GM12878 (cell line): ENCODE measurements around the gene MAD1L1. TPM values are rescaled to one million over a fixed set of nuclear protein-coding genes. Genes with fewer than 3 reads are reported as not detected.

Source experiments
- ATAC-seq: fragments of 200-7000 bp; cut with Tn5 transposase; 3 replicates; pipeline ENCODE4 v1.9.1; 2020; ENCODE audit warnings: mild to moderate bottlenecking, moderate library complexity
- BruUV-seq: library from RNA; stranded (reverse); fragments of 400-500 nt; replicated peaks from 2 replicates; lab custom pipeline; 2021; lab: Mats Ljungman, UMichigan
- CTCF ChIA-PET: fragments of 300-600 bp; sonication (Branson Sonifier 250); formaldehyde crosslinking; extraction: SDS; loops from one replicate; lab custom pipeline; 2021; ENCODE audit warnings: inconsistent platforms; lab: Yijun Ruan, JAX
- POLR2A ChIA-PET: fragments of 350-600 bp; formaldehyde crosslinking; extraction: SDS; loops from one replicate; lab custom pipeline; 2021; ENCODE audit warnings: inconsistent platforms; lab: Charles Lee
- RAD21 ChIA-PET: fragments of 300-600 bp; sonication (Branson Sonifier 250); formaldehyde crosslinking; loops from one replicate; lab custom pipeline; 2023; ENCODE audit warnings: antibody characterized with exemption; ENCODE audit not compliant: unreplicated experiment; lab: Charles Lee
- SMC1A ChIA-PET: fragments of 300-600 bp; sonication (Branson Sonifier 250); formaldehyde crosslinking; loops from one replicate; lab custom pipeline; 2023; ENCODE audit not compliant: unreplicated experiment, uncharacterized antibody; lab: Charles Lee
- DNase-seq: peaks from one replicate; pipeline ENCODE4 v3.0.0-alpha.2; 2011; ENCODE audit warnings: low read depth, low spot score
- FAIRE-seq: peaks from 3 replicates; lab custom pipeline; 2011; peaks lifted over from hg19 to GRCh38; lab: Jason Lieb, UNC
- H2AFZ ChIP-seq: 2 replicates; pipeline ENCODE4 v1.6.0; 2011; ENCODE audit warnings: low read depth, low read length, control low read depth; ENCODE audit not compliant: control insufficient read depth
- H3K27ac ChIP-seq: 2 replicates; pipeline ENCODE4 v1.5.1; 2011; ENCODE audit warnings: control low read depth; ENCODE audit not compliant: control insufficient read depth, insufficient read depth
- H3K27me3 ChIP-seq, 2 experiments: replicated peaks in 1 of 2; 2 replicates each; pipeline versions ENCODE4 v1.6.0 to v1.6.1; 2011; ENCODE audit warnings: low read length in 1 of 2; ENCODE audit not compliant: control insufficient read depth in 2 of 2, insufficient read depth in 2 of 2
- H3K36me3 ChIP-seq, 2 experiments: 2 replicates each; pipeline ENCODE4 v1.5.1; 2011; ENCODE audit warnings: low read length in 1 of 2; ENCODE audit not compliant: control insufficient read depth in 2 of 2, insufficient read depth in 2 of 2
- H3K4me1 ChIP-seq: 2 replicates; pipeline ENCODE4 v1.6.1; 2011; ENCODE audit warnings: mild to moderate bottlenecking, low read length, moderate library complexity, mixed read lengths; ENCODE audit not compliant: control insufficient read depth, insufficient read depth
- H3K4me2 ChIP-seq: 2 replicates; pipeline ENCODE4 v1.6.0; 2011; ENCODE audit warnings: control low read depth; ENCODE audit not compliant: control insufficient read depth, insufficient read depth
- H3K4me3 ChIP-seq: fragments of 200-600 bp; sonication (generic); 2 replicates; pipeline ENCODE4 v1.5.1; 2016
- H3K79me2 ChIP-seq: 2 replicates; pipeline ENCODE4 v1.6.0; 2011; ENCODE audit warnings: low read length; ENCODE audit not compliant: control insufficient read depth, insufficient read depth
- H3K9ac ChIP-seq: 2 replicates; pipeline ENCODE4 v1.8.0; 2011; ENCODE audit warnings: low read length, control low read depth, mixed read lengths; ENCODE audit not compliant: control insufficient read depth, insufficient read depth
- H3K9me3 ChIP-seq: replicated peaks from 3 replicates; pipeline ENCODE4 v1.5.1; 2011; ENCODE audit warnings: mild to moderate bottlenecking, low read length; ENCODE audit not compliant: control insufficient read depth, insufficient read depth
- H4K20me1 ChIP-seq: 2 replicates; pipeline ENCODE4 v1.6.0; 2011; ENCODE audit not compliant: control insufficient read depth, insufficient read depth
- BHLHE40 ChIP-seq, 2 experiments: fragments of 450-650 bp in 1 of 2; IDR thresholded peaks; 2 replicates each; pipeline ENCODE4 v1.6.1; 2011 to 2017; ENCODE audit warnings: low read depth in 2 of 2, borderline replicate concordance in 1 of 2, improper control_type of control experiment in 1 of 2, low read length in 1 of 2, mild to moderate bottlenecking in 1 of 2
- NRF1 ChIP-seq: conservative IDR thresholded peaks from 2 replicates; pipeline ENCODE4 v1.6.1; 2011; ENCODE audit warnings: mild to moderate bottlenecking, low read depth, low read length, improper control_type of control experiment
- YY1 ChIP-seq: IDR thresholded peaks from 2 replicates; pipeline ENCODE4 v1.6.1; 2011; ENCODE audit warnings: low read depth, mild to moderate bottlenecking, low read length
- WGBS: methylation state at CpG from one replicate; pipeline ENCODE4 v1.1.6; 2016; ENCODE audit warnings: low lambda C conversion rate; ENCODE audit not compliant: insufficient replicate concordance, insufficient coverage; ENCODE audit errors: missing lambda C conversion rate; 5-methylcytosine and 5-hydroxymethylcytosine counted together
- in situ Hi-C: fragments of 300-500 bp; cut with MboI; formaldehyde crosslinking; loops from 9 replicates; pipeline ENCODE4 v1.14.3; 2018; ENCODE audit warnings: mixed read lengths
- intact Hi-C: fragments of 100-400 bp; cut with micrococcal nuclease; formaldehyde crosslinking; loops from one replicate; pipeline ENCODE4 v1.14.2; 2022; ENCODE audit not compliant: unreplicated experiment
- polyA plus RNA-seq, 11 experiments: library from polyadenylated mRNA; depleted of rRNA in 4 of 11; unstranded in 6 of 11; stranded (reverse) in 5 of 11; fragments of >200 nt; fragmentation: Nextera tagmentation in 4 of 11; fragmentation: Illumina TruSeq in 1 of 11; extraction: Ambion mirVana in 4 of 11; extraction: Trizol in 1 of 11; gene quantifications; 1 replicate in 1 of 11; 2 replicates in 10 of 11; pipeline versions ENCODE4 v1.2.1 to v1.2.3, GENCODE V29; 2011 to 2016; ENCODE audit warnings: inconsistent platforms in 2 of 11, missing spikeins in 2 of 11, low read depth in 1 of 11
- total RNA-seq, 4 experiments: library from RNA; depleted of rRNA in 3 of 4; stranded (reverse); fragments of >200 nt in 3 of 4; fragmentation: Illumina TruSeq in 1 of 4; extraction: Trizol in 1 of 4; gene quantifications; 2 replicates each; pipeline versions ENCODE4 v1.2.1 to v1.2.3, GENCODE V29; 2013 to 2021
- TF ChIP-seq, protein P1 (sequence below): fragments of 450-650 bp; IDR thresholded peaks from 2 replicates; pipeline ENCODE4 v1.6.1; 2018; ENCODE audit warnings: borderline replicate concordance, mild to moderate bottlenecking; ENCODE audit not compliant: partially characterized antibody
- TF ChIP-seq, protein P2 (sequence below): IDR thresholded peaks from 2 replicates; pipeline ENCODE4 v1.6.1; 2012; ENCODE audit warnings: low read length, inconsistent platforms

The MAD1L1 gene
- total and polyA plus RNA-seq, 10 of the 15 experiments (the other 5 are each of a cell fraction or from before 2014, with no cell fraction given): 2.2 to 76.8 (median 38.3) TPM

DNA sequence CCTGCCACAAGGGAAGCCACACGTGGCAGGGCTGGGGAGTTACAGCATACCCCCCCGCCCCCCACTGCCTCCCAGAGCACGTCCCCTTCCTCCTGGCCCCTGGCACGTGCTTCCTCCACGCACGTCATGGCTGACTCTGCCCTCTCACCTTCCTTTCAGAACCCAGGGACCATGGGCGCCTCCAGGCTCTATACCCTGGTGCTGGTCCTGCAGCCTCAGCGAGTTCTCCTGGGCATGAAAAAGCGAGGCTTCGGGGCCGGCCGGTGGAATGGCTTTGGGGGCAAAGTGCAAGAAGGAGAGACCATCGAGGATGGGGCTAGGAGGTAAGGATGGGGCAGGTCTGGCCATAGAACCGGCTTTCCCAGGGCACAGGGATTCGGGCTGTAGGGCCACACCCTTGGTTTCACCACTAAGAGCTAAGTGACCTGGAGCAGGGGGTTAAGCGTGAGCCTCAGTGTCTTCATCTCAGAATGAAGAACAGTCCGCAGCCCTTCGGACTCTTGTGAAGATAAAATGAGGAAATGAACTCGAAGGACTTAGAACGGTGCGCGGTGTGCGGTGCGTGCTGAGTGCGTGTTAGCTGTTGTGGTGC is 11.8 kb upstream of the MAD1L1 start (continued):
- TF ChIP-seq, protein P1, sequence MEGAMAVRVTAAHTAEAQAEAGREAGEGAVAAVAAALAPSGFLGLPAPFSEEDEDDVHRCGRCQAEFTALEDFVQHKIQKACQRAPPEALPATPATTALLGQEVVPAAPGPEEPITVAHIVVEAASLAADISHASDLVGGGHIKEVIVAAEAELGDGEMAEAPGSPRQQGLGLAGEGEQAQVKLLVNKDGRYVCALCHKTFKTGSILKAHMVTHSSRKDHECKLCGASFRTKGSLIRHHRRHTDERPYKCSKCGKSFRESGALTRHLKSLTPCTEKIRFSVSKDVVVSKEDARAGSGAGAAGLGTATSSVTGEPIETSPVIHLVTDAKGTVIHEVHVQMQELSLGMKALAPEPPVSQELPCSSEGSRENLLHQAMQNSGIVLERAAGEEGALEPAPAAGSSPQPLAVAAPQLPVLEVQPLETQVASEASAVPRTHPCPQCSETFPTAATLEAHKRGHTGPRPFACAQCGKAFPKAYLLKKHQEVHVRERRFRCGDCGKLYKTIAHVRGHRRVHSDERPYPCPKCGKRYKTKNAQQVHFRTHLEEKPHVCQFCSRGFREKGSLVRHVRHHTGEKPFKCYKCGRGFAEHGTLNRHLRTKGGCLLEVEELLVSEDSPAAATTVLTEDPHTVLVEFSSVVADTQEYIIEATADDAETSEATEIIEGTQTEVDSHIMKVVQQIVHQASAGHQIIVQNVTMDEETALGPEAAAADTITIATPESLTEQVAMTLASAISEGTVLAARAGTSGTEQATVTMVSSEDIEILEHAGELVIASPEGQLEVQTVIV: no peak
- TF ChIP-seq, protein P2, sequence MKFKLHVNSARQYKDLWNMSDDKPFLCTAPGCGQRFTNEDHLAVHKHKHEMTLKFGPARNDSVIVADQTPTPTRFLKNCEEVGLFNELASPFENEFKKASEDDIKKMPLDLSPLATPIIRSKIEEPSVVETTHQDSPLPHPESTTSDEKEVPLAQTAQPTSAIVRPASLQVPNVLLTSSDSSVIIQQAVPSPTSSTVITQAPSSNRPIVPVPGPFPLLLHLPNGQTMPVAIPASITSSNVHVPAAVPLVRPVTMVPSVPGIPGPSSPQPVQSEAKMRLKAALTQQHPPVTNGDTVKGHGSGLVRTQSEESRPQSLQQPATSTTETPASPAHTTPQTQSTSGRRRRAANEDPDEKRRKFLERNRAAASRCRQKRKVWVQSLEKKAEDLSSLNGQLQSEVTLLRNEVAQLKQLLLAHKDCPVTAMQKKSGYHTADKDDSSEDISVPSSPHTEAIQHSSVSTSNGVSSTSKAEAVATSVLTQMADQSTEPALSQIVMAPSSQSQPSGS: no peak
- TF ChIP-seq, all 136 proteins: peak for 0

DNA sequence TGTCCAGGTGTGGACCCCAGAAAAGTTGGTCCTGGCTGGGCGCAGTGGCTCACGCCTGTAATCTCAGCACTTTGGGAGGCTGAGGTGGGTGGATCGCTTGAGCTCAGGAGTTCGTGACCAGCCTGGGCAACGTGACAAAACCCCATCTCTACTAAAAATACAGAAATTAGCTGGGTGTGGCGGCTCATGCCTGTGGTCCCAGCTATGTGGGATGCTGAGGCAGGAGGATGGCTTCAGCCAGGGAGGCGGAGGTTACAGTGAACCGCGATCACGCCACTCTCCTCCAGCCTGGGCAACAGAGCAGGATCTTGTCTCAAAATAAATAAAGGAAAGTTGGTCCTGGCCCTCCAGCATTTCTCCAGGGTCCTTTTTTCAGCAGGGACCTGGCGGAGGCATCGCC is 10.7 kb upstream of the MAD1L1 start:
- RAD21 ChIA-PET: interaction anchor here (0.6 kb wide), 1 partner anchor 104 kb away, joined by 3 read pairs; no protein-coding TSS in a partner anchor
- Histone ChIP-seq H3K9me3 (no peaks in the 10 kb centered on the region; the same call in 2 of the 3 replicates), H3K4me2 (peak overlapping the region; percentile 72), H4K20me1 (no peaks in the 10 kb centered on the region), H2AFZ (no peak overlapping the region), H3K36me3 (peaks cover 6 to 12% of the 10 kb centered on the region in 2 experiments), H3K4me3 (peak overlapping the region; percentile 83; the same call in 1 of the 2 replicates), H3K79me2 (peaks cover 32% of the 10 kb centered on the region), H3K27me3 (no peaks in the 10 kb centered on the region), H3K4me1 (peaks cover 43% of the 10 kb centered on the region), H3K9ac (no peak overlapping the region; the same call in 1 of the 2 replicates), H3K27ac (no peak overlapping the region)
- TF ChIP-seq YY1: no peak
- TF ChIP-seq BHLHE40 (IDR thresholded peaks at IDR 0.05; ENCODE audit: borderline replicate concordance in 1 of 2, low read depth in 2 of 2, low read length in 1 of 2): peak in 1 of 2 experiments; percentile 12; a peak in 1 of 4 replicates
- TF ChIP-seq NRF1: no peak
- CTCF ChIA-PET: no interaction called here
- POLR2A ChIA-PET: interaction anchor here (0.9 kb wide), 1 partner anchor 11 kb away, joined by 3 read pairs; the partner anchor contains the start of gene MAD1L1
- WGBS: 89% methylated on average over 12 of the region's 12 CpGs
- in situ Hi-C loops: no loop called here
- FAIRE-seq (no peak), ATAC-seq (no peak), DNase-seq (no peak)
- SMC1A ChIA-PET: interaction anchor here (1.0 kb wide), 2 partner anchors 18 to 121 kb away, joined by 3 read pairs; no protein-coding TSS in a partner anchor
- no TSS peak for BruUV-seq
- intact Hi-C loops: loop anchor here (5.0 kb wide), 1 partner anchor 69 kb away; the partner anchor contains the start of gene SNX8
